GM12878 (cell line): ENCODE results near the gene IGLL5. TPM values are rescaled to one million over a fixed set of nuclear protein-coding genes. Genes with fewer than 3 reads are reported as not detected.

ENCODE experiments used
- ATAC-seq: fragments of 200-7000 bp; cut with Tn5 transposase; 3 replicates; pipeline ENCODE4 v1.9.1; 2020; ENCODE audit warnings: mild to moderate bottlenecking, moderate library complexity
- BruUV-seq: library from RNA; stranded (reverse); fragments of 400-500 nt; replicated peaks from 2 replicates; lab custom pipeline; 2021; lab: Mats Ljungman, UMichigan
- CTCF ChIA-PET: fragments of 300-600 bp; sonication (Branson Sonifier 250); formaldehyde crosslinking; extraction: SDS; loops from one replicate; lab custom pipeline; 2021; ENCODE audit warnings: inconsistent platforms; lab: Yijun Ruan, JAX
- POLR2A ChIA-PET: fragments of 350-600 bp; formaldehyde crosslinking; extraction: SDS; loops from one replicate; lab custom pipeline; 2021; ENCODE audit warnings: inconsistent platforms; lab: Charles Lee
- RAD21 ChIA-PET: fragments of 300-600 bp; sonication (Branson Sonifier 250); formaldehyde crosslinking; loops from one replicate; lab custom pipeline; 2023; ENCODE audit warnings: antibody characterized with exemption; ENCODE audit not compliant: unreplicated experiment; lab: Charles Lee
- SMC1A ChIA-PET: fragments of 300-600 bp; sonication (Branson Sonifier 250); formaldehyde crosslinking; loops from one replicate; lab custom pipeline; 2023; ENCODE audit not compliant: unreplicated experiment, uncharacterized antibody; lab: Charles Lee
- DNase-seq: peaks from one replicate; pipeline ENCODE4 v3.0.0-alpha.2; 2011; ENCODE audit warnings: low read depth, low spot score
- FAIRE-seq: peaks from 3 replicates; lab custom pipeline; 2011; peaks lifted over from hg19 to GRCh38; lab: Jason Lieb, UNC
- H2AFZ ChIP-seq: 2 replicates; pipeline ENCODE4 v1.6.0; 2011; ENCODE audit warnings: low read depth, low read length, control low read depth; ENCODE audit not compliant: control insufficient read depth
- H3K27ac ChIP-seq: 2 replicates; pipeline ENCODE4 v1.5.1; 2011; ENCODE audit warnings: control low read depth; ENCODE audit not compliant: control insufficient read depth, insufficient read depth
- H3K27me3 ChIP-seq, 2 experiments: replicated peaks in 1 of 2; 2 replicates each; pipeline versions ENCODE4 v1.6.0 to v1.6.1; 2011; ENCODE audit warnings: low read length in 1 of 2; ENCODE audit not compliant: control insufficient read depth in 2 of 2, insufficient read depth in 2 of 2
- H3K36me3 ChIP-seq, 2 experiments: 2 replicates each; pipeline ENCODE4 v1.5.1; 2011; ENCODE audit warnings: low read length in 1 of 2; ENCODE audit not compliant: control insufficient read depth in 2 of 2, insufficient read depth in 2 of 2
- H3K4me1 ChIP-seq: 2 replicates; pipeline ENCODE4 v1.6.1; 2011; ENCODE audit warnings: mild to moderate bottlenecking, low read length, moderate library complexity, mixed read lengths; ENCODE audit not compliant: control insufficient read depth, insufficient read depth
- H3K4me2 ChIP-seq: 2 replicates; pipeline ENCODE4 v1.6.0; 2011; ENCODE audit warnings: control low read depth; ENCODE audit not compliant: control insufficient read depth, insufficient read depth
- H3K4me3 ChIP-seq: fragments of 200-600 bp; sonication (generic); 2 replicates; pipeline ENCODE4 v1.5.1; 2016
- H3K79me2 ChIP-seq: 2 replicates; pipeline ENCODE4 v1.6.0; 2011; ENCODE audit warnings: low read length; ENCODE audit not compliant: control insufficient read depth, insufficient read depth
- H3K9ac ChIP-seq: 2 replicates; pipeline ENCODE4 v1.8.0; 2011; ENCODE audit warnings: low read length, control low read depth, mixed read lengths; ENCODE audit not compliant: control insufficient read depth, insufficient read depth
- H3K9me3 ChIP-seq: replicated peaks from 3 replicates; pipeline ENCODE4 v1.5.1; 2011; ENCODE audit warnings: mild to moderate bottlenecking, low read length; ENCODE audit not compliant: control insufficient read depth, insufficient read depth
- H4K20me1 ChIP-seq: 2 replicates; pipeline ENCODE4 v1.6.0; 2011; ENCODE audit not compliant: control insufficient read depth, insufficient read depth
- ATF7 ChIP-seq: fragments of 450-650 bp; IDR thresholded peaks from 2 replicates; pipeline ENCODE4 v1.6.1; 2016; ENCODE audit warnings: low read depth, mild to moderate bottlenecking
- CTCF ChIP-seq, 3 experiments: IDR thresholded peaks in 2 of 3; conservative IDR thresholded peaks in 1 of 3; 2 replicates each; pipeline ENCODE4 v1.5.1; 2011; ENCODE audit warnings: low read depth in 3 of 3, low read length in 3 of 3, mild to moderate bottlenecking in 3 of 3, control low read depth in 2 of 3, moderate library complexity in 2 of 3, inconsistent platforms in 1 of 3, mixed read lengths in 1 of 3; ENCODE audit not compliant: control insufficient read depth in 2 of 3, insufficient read depth in 1 of 3; ENCODE audit errors: extremely low read depth in 1 of 3
- EGR1 ChIP-seq, 2 experiments: IDR thresholded peaks; 1 replicate in 1 of 2; 2 replicates in 1 of 2; pipeline ENCODE4 v1.6.1; 2011 to 2012; ENCODE audit warnings: low read depth in 2 of 2, low read length in 2 of 2, borderline replicate concordance in 1 of 2, mild to moderate bottlenecking in 1 of 2, moderate library complexity in 1 of 2
- ETV6 ChIP-seq, 2 experiments: fragments of 450-650 bp in 1 of 2; IDR thresholded peaks in 1 of 2; conservative IDR thresholded peaks in 1 of 2; 2 replicates each; pipeline ENCODE4 v1.6.1; 2014; ENCODE audit warnings: antibody characterized with exemption in 1 of 2, borderline replicate concordance in 1 of 2, low read depth in 1 of 2, mild to moderate bottlenecking in 1 of 2, moderate library complexity in 1 of 2
- PRDM15 ChIP-seq: fragments of 450-650 bp; formaldehyde crosslinking; IDR thresholded peaks from 2 replicates; pipeline ENCODE4 v1.4.0; 2020; ENCODE audit warnings: mild to moderate bottlenecking, moderate library complexity
- RAD51 ChIP-seq: fragments of 450-650 bp; IDR thresholded peaks from 2 replicates; pipeline ENCODE4 v1.6.1; 2016; ENCODE audit warnings: moderate library complexity, mild to moderate bottlenecking, inconsistent platforms
- RELB ChIP-seq: fragments of 450-650 bp; IDR thresholded peaks from 2 replicates; pipeline ENCODE4 v1.6.1; 2017; ENCODE audit warnings: low read depth, mild to moderate bottlenecking, moderate library complexity
- ZBTB40 ChIP-seq: fragments of 450-650 bp; IDR thresholded peaks from 2 replicates; pipeline ENCODE4 v1.6.1; 2016; ENCODE audit warnings: mild to moderate bottlenecking, moderate library complexity, borderline replicate concordance
- WGBS: methylation state at CpG from one replicate; pipeline ENCODE4 v1.1.6; 2016; ENCODE audit warnings: low lambda C conversion rate; ENCODE audit not compliant: insufficient replicate concordance, insufficient coverage; ENCODE audit errors: missing lambda C conversion rate; 5-methylcytosine and 5-hydroxymethylcytosine counted together
- in situ Hi-C: fragments of 300-500 bp; cut with MboI; formaldehyde crosslinking; loops from 9 replicates; pipeline ENCODE4 v1.14.3; 2018; ENCODE audit warnings: mixed read lengths
- intact Hi-C: fragments of 100-400 bp; cut with micrococcal nuclease; formaldehyde crosslinking; loops from one replicate; pipeline ENCODE4 v1.14.2; 2022; ENCODE audit not compliant: unreplicated experiment
- polyA plus RNA-seq, 11 experiments: library from polyadenylated mRNA; depleted of rRNA in 4 of 11; unstranded in 6 of 11; stranded (reverse) in 5 of 11; fragments of >200 nt; fragmentation: Nextera tagmentation in 4 of 11; fragmentation: Illumina TruSeq in 1 of 11; extraction: Ambion mirVana in 4 of 11; extraction: Trizol in 1 of 11; gene quantifications; 1 replicate in 1 of 11; 2 replicates in 10 of 11; pipeline versions ENCODE4 v1.2.1 to v1.2.3, GENCODE V29; 2011 to 2016; ENCODE audit warnings: inconsistent platforms in 2 of 11, missing spikeins in 2 of 11, low read depth in 1 of 11
- total RNA-seq, 4 experiments: library from RNA; depleted of rRNA in 3 of 4; stranded (reverse); fragments of >200 nt in 3 of 4; fragmentation: Illumina TruSeq in 1 of 4; extraction: Trizol in 1 of 4; gene quantifications; 2 replicates each; pipeline versions ENCODE4 v1.2.1 to v1.2.3, GENCODE V29; 2013 to 2021

The IGLL5 gene
- total and polyA plus RNA-seq, 10 of the 15 experiments (the other 5 are each of a cell fraction or from before 2014, with no cell fraction given) = not detected

- SMC1A ChIA-PET = interaction anchor here (1.1 to 2.3 kb wide), 3 partner anchors 10 to 57 kb away, joined by 3 to 18 read pairs (median 5); no protein-coding TSS in a partner anchor
- no peak overlapping the region for H2AFZ ChIP-seq
- TF ChIP-seq PRDM15 (no peak), CTCF (IDR thresholded peaks at IDR 0.05 in 2 of 3, conservative IDR thresholded peaks at IDR 0.05 in 1 of 3; ENCODE audit: control insufficient read depth in 2 of 3, extremely low read depth in 1 of 3, insufficient read depth in 1 of 3, low read depth in 3 of 3, low read length in 3 of 3) (no peak), ZBTB40 (no peak), RELB (no peak), EGR1 (IDR thresholded peaks at IDR 0.05; ENCODE audit: borderline replicate concordance in 1 of 2, low read depth in 2 of 2, low read length in 2 of 2) (no peak), ATF7 (no peak), RAD51 (no peak), ETV6 (conservative IDR thresholded peaks at IDR 0.05 in 1 of 2, IDR thresholded peaks at IDR 0.05 in 1 of 2; ENCODE audit: borderline replicate concordance in 1 of 2, low read depth in 1 of 2) (no peak)
These were observed 24.7 kb downstream of the IGLL5 start for GRCh38 chr22:22912135-22912987.

More at GRCh38 chr22:22912135-22912987, 24.7 kb downstream of the IGLL5 start:
- intact Hi-C loops (no loop called here), in situ Hi-C loops (loop anchor here (5.0 to 25.0 kb wide), 3 partner anchors 558 to 1200 kb away; no protein-coding TSS in a partner anchor)
- no peak overlapping the region for H3K27ac ChIP-seq
- H4K20me1 ChIP-seq = no peaks in the 10 kb centered on the region
- no peak overlapping the region for H3K4me3 ChIP-seq
- POLR2A ChIA-PET = interaction anchor here (1.9 to 4.1 kb wide), 3 partner anchors 10 to 16 kb away, joined by 8 to 21 read pairs (median 10); no protein-coding TSS in a partner anchor
- H3K9me3 ChIP-seq = no peaks in the 10 kb centered on the region
- H3K27me3 ChIP-seq = no peaks in the 10 kb centered on the region
- H3K9ac ChIP-seq = no peak overlapping the region
- RAD21 ChIA-PET = interaction anchor here (1.0 to 1.4 kb wide), 2 partner anchors 9 to 16 kb away, joined by 3 to 4 read pairs; no protein-coding TSS in a partner anchor
- H3K36me3 ChIP-seq = no peaks in the 10 kb centered on the region
- 87% methylated on average over 8 of the region's 8 CpGs for WGBS
- DNase-seq (no peak), ATAC-seq (no peak), FAIRE-seq (no peak)
- CTCF ChIA-PET = interaction anchor here (0.6 to 1.7 kb wide), 5 partner anchors 9 to 1865 kb away, joined by 3 to 5 read pairs (median 3); no protein-coding TSS in a partner anchor
- no peaks in the 10 kb centered on the region for H3K79me2 ChIP-seq
- no peak overlapping the region for H3K4me2 ChIP-seq
- H3K4me1 ChIP-seq = peaks cover 31% of the 10 kb centered on the region
- no TSS peak for BruUV-seq
